HFF-Myc (cell line): ENCODE results near the gene KDM3A.

Experiments used
- DNase-seq: peaks from one replicate; pipeline ENCODE4 v3.0.0-alpha.2; 2011; ENCODE audit warnings: low read depth; ENCODE audit errors: extremely low read depth
- H3K4me3 ChIP-seq: replicated peaks from 2 replicates; pipeline ENCODE4 v1.5.1; 2011; ENCODE audit warnings: low read depth, mild to moderate bottlenecking, control low read depth, low read length
- TF ChIP-seq, protein P1 (sequence below): IDR thresholded peaks from 2 replicates; pipeline ENCODE4 v1.5.1; 2012; ENCODE audit warnings: mild to moderate bottlenecking, low read depth, low read length, control low read depth; ENCODE audit errors: missing control alignments

KDM3A gene

DNA sequence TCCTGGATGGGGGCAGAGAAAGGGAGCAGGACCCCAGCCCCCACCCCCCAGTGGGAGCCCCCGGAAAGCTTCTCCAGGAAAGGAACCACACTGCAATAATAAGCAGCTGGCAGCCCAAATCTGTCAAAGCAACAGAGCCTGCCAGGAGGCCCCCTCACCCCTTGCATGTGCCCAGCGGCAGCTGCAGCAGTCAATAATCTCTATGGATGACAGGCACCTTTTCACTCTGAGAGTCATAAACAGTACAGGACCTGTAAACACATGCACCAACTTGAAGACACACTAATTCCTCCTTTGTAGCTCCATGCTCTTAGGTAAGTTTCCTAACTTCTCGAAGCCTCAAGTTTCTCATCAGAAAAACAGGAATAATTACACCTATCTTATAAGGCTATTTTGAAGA lies 26.2 kb upstream of the KDM3A start:
- H3K4me3 ChIP-seq, result no peak overlapping the region
- no peak for DNase-seq
- TF ChIP-seq, protein P1, sequence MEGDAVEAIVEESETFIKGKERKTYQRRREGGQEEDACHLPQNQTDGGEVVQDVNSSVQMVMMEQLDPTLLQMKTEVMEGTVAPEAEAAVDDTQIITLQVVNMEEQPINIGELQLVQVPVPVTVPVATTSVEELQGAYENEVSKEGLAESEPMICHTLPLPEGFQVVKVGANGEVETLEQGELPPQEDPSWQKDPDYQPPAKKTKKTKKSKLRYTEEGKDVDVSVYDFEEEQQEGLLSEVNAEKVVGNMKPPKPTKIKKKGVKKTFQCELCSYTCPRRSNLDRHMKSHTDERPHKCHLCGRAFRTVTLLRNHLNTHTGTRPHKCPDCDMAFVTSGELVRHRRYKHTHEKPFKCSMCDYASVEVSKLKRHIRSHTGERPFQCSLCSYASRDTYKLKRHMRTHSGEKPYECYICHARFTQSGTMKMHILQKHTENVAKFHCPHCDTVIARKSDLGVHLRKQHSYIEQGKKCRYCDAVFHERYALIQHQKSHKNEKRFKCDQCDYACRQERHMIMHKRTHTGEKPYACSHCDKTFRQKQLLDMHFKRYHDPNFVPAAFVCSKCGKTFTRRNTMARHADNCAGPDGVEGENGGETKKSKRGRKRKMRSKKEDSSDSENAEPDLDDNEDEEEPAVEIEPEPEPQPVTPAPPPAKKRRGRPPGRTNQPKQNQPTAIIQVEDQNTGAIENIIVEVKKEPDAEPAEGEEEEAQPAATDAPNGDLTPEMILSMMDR, result no peak

DNA sequence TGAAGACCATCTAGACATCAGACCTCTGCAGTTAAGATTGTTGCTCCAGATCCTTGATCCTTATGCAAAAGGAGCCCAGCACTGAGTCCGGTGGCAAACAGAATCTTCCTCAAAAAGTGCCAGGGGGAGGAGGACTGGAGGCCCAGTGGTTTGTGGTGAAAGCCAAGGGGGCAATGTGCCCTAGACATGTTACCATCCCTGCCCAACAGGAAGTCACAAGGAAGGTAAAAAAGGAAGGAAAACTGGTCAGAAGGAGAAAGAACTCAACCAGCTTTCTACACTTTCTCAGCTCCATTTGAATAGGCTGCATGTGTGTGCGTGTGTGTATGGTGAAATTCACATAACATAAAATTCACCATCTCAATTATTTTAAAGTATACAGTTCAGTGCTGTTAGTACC lies 25.0 kb upstream of the KDM3A start:
- TF ChIP-seq, protein P1, result no peak
- no peak for DNase-seq
- no peak overlapping the region for H3K4me3 ChIP-seq

DNA sequence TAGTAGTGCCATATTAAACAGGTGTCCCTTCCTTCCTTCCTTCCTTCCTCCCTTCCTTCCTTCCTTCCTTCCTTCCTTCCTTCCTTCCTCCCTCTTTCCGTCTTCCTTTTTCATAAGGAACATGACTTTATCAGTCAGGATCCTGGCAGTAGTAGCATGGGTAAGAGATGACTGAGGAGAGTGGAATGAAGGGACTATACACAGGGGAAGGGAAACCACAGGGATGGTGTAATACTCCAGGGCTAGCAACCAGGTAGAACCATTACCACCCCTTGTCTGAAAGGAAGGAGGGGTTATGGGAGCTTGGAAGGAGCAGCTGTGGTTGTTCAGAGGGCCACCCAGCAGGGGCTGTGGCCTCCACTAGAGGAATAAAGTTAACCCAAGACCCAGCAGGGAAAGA lies 23.2 kb upstream of the KDM3A start:
- H3K4me3 ChIP-seq, result no peak overlapping the region
- DNase-seq, result no peak
- TF ChIP-seq, protein P1, result no peak

DNA sequence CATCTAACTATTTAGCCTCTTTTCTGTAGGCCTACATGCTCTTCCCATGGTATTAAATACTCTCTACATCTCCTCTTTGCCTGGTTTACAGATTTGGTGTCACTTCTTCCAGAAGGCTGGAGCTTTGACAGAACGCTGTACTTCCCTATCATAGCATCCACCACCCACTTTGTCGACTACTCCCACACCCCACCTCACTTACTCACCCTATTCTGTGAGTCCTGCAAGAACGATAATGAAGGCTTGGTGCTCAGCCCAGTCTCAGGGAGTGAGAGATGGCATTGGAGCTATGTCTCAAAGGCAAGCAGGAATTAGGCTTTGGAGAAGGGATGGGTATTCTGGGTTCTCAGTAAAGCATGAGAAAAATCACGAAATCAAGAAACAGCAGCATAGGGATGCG lies 20.3 kb upstream of the KDM3A start:
- DNase-seq, result no peak
- H3K4me3 ChIP-seq, result no peak overlapping the region
- TF ChIP-seq, protein P1, result no peak

DNA sequence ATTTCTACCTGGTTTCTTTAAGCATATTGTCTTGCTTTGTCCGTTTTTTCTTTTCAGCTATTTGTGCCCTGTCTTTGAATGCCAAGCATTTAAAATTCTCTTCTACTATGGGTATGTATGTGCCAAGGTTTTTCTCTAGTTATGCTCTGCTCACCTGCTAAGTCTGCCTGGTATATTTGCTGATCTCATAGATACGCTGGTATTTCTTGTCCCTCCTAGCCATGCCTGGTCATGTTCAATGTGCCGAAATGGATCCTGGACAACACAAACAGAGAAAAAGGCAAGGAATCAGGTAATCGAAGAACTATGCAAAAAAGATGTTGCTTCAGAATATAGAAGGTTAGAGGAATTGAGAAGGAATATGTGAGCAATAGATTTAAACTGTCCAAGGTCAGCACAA lies 14.9 kb upstream of the KDM3A start:
- no peak for DNase-seq
- TF ChIP-seq, protein P1, result no peak
- no peak overlapping the region for H3K4me3 ChIP-seq

DNA sequence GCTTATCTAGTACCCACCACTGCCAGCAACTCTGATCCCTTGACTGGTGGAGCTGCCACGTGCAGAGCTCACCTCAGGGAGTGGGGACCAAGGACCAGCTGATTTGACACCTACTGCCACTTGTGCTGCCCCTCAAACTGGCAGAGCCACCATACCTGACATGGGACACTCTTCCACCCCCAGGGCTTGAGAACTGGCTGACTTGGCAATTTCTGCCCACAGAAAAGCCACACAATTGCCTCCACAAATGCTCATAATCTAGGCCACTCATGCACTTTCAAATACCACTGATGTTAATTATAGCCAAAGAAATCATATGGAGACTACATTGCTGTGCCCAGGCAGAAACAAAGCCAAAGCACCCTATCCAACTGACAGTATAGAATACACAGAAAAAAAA lies 11.8 kb upstream of the KDM3A start:
- no peak for DNase-seq
- H3K4me3 ChIP-seq, result no peak overlapping the region
- TF ChIP-seq, protein P1, result no peak

DNA sequence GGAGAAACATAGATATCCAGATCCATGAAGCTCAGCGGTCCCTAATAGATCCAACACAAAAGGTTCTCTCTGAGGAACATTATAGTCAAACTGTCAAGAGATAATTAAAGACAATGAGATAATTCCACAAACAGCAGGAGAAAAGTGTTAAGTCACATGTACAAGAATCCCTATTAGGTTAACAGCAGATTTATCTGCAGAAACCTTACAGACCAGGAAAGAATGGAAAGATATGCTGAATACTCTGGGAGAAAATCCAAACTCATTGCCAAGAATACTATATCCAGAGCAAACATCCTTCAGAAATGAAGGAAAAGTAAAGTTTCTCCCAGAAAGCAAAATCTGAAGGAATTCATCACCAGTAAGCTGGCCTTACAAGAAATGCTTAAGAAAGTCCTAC lies 10.8 kb upstream of the KDM3A start:
- no peak for DNase-seq
- no peak overlapping the region for H3K4me3 ChIP-seq
- TF ChIP-seq, protein P1, result no peak
